ENCODE results near the gene RGMA.

RGMA gene

GRCh38 chr15:93068581-93069199, 20.3 kb downstream of the RGMA start:
- TF ChIP-seq ZFX (IDR thresholded peaks at IDR 0.05; ENCODE audit: borderline replicate concordance) (no peak), CTCF (IDR thresholded peaks at IDR 0.05) (no peak)
- no peak overlapping the region for H3K27ac ChIP-seq

GRCh38 chr15:93067649-93068085, 21.3 kb downstream of the RGMA start:
- no peak for TF ChIP-seq ZFX (IDR thresholded peaks at IDR 0.05; ENCODE audit: borderline replicate concordance)
- no peak for TF ChIP-seq CTCF (IDR thresholded peaks at IDR 0.05)
- no peak overlapping the region for H3K27ac ChIP-seq

GRCh38 chr15:93066834-93067648, 22.0 kb downstream of the RGMA start:
- TF ChIP-seq CTCF (IDR thresholded peaks at IDR 0.05) (no peak), ZFX (IDR thresholded peaks at IDR 0.05; ENCODE audit: borderline replicate concordance) (no peak)
- H3K27ac ChIP-seq, result no peak overlapping the region

- TF ChIP-seq ZFX (IDR thresholded peaks at IDR 0.05; ENCODE audit: borderline replicate concordance) (no peak), CTCF (IDR thresholded peaks at IDR 0.05) (no peak)
- no peak overlapping the region for H3K27ac ChIP-seq
Measured at GRCh38 chr15:93066224-93066681, 22.8 kb downstream of the RGMA start.

GRCh38 chr15:93065641-93066045, 23.4 kb downstream of the RGMA start:
- no peak for TF ChIP-seq CTCF (IDR thresholded peaks at IDR 0.05)
- TF ChIP-seq ZFX (IDR thresholded peaks at IDR 0.05; ENCODE audit: borderline replicate concordance), result no peak
- H3K27ac ChIP-seq, result no peak overlapping the region

GRCh38 chr15:93063796-93064690, 25.0 kb downstream of the RGMA start:
- TF ChIP-seq ZFX (IDR thresholded peaks at IDR 0.05; ENCODE audit: borderline replicate concordance) (no peak), CTCF (IDR thresholded peaks at IDR 0.05) (no peak)
- H3K27ac ChIP-seq, result no peak overlapping the region
